G401 (cell line): ENCODE data around the gene FGD6. TPM values are rescaled to one million over a fixed set of nuclear protein-coding genes. Genes with fewer than 3 reads are reported as not detected.
"Not testable (repeated sequence)": the region's sequence is repeated elsewhere in the genome, so short reads cannot be mapped to it uniquely, and the experiment has no call there.

Source experiments
- DNase-seq: peaks from one replicate; pipeline ENCODE4 v3.0.0-alpha.2; 2015; ENCODE audit warnings: low spot score
- in situ Hi-C: cut with HindIII; loops from 2 replicates; pipeline ENCODE4 v1.10.0; 2016; ENCODE audit warnings: low sequenced_read_pairs, mixed read lengths
- total RNA-seq: library from RNA; depleted of rRNA; stranded (reverse); fragments of >200 nt; shearing (Covaris generic); gene quantifications from 2 replicates; pipeline ENCODE4 v1.2.3, GENCODE V29; 2014

Gene FGD6
- total RNA-seq, 1 experiment from 2014 or later = 3.9 TPM

DNA sequence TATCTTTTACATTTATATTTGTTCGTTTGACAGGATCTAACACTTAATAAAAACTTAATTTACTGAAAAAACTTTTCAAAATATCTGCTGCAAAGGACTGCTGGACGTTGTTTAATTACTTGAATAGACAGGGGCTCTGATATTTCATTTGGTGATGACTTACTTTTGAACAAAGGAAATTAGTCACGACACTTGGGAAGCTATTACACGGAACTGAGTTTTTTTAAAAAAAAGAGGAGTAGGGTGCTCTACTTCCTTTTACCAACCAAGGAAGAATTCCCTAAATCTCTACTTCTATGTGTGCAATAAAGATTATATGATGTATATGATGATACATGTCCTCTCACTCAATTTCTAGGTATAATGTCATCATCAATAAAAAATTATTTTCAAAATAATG, 4.7 kb downstream of the FGD6 start:
- no peak for DNase-seq
- in situ Hi-C loops = no loop called here

DNA sequence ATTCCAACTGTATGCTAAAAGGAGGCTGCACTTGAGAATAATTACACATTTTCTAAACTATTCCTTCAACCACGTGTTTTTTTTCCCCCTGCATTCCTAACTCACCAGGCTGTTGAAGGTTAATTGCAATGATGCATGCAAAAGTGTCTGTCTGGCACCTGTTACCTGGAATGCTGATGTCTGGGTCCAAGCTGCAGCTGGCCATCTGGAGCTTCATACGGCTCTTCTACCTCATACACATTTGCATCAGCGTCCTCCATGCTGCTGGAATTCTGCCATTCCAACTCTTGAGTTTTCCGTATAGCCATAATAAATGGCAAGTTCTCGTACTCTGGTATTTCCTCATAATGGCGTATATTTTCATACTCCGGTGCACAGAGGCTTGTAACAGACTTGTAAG, 8.6 kb downstream of the FGD6 start:
- in situ Hi-C loops = no loop called here
- DNase-seq = no peak

DNA sequence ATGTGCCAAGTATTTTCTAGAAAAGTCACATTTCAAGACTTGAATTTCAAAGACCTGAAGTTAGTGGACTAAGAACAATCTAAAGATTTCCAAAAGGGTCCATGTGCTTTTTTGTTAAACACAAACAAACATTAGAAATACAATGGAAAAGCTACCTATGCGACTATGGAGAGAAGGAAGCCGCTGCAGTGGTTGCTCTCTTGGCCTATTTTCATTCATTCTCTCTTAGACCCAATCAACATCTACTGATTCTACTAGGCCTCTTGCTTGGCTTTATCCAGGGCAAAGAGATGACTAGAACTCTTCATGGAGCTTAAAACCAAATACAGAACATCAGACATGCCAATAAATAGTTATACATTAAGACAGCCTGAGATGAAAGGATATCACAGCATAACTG, 9.9 kb downstream of the FGD6 start:
- in situ Hi-C loops = no loop called here
- no peak for DNase-seq

DNA sequence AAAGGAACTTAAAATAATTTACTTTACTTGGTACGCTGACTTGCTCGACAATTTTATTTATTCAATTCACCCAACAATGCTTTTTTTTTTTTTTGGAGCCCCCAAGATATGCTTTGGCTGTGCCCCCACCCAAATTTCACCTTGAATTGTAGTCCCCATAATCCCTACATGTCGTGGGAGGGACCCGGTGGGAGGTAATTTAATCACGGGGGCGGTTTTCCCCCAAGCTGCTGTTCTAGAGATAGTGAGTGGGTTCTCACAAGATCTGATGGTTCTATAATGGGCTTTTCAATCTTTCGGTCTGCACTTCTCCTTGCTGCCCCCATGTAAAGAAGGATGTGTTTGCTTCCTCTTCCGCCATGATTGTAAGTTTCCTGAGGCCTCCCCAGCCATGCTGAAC, 10.4 kb downstream of the FGD6 start:
- in situ Hi-C loops = no loop called here
- DNase-seq = no peak

GRCh38 chr12:95205685-95206084, 11.6 kb downstream of the FGD6 start:
- no peak for DNase-seq
- in situ Hi-C loops = no loop called here

GRCh38 chr12:95205016-95205624, 12.1 kb downstream of the FGD6 start:
- in situ Hi-C loops = no loop called here
- no peak for DNase-seq

- DNase-seq = no peak
- in situ Hi-C loops = no loop called here
Observed at GRCh38 chr12:95204141-95204866, 13.0 kb downstream of the FGD6 start.

- DNase-seq = no peak
- in situ Hi-C loops = no loop called here
Observed at GRCh38 chr12:95203487-95204030, 13.7 kb downstream of the FGD6 start.

DNA sequence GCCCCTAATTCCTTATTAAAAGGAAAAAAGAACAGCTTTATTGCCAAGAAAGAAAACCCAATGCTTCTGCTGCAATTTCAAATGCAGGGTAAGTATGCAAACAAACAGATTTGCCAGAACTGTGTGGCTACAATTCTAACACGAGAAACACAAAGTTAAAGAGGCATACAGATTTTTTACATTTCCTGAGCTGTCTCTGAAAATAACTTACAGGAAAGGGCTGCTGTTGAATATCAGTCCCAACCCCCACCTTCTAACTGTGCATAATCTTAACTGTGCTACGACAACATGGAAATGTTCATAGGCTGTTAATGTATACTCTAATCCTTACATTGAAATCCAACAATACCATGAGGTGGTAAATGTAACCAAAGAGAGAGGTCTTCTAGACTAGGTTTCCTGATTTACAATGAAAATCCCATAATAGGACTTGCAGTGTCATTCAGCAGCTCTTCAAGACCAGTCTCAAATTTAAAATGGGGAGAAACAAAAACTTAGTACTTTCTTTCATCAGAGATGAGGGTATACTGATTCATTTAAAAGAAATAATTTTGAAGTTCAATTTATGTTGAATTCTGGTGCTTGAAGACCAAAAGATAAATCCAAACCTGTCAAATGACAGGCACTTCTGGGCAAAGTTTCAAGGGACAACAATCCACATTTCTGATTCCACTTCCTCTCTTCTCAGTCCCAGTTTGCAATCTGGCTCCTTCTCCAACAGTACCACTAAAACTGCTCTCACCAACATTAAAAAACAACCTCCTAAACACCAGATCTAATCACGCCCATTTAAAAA, 14.4 kb downstream of the FGD6 start:
- in situ Hi-C loops = no loop called here
- no peak for DNase-seq

GRCh38 chr12:95201056-95201670, 16.1 kb downstream of the FGD6 start:
- in situ Hi-C loops = no loop called here

DNA sequence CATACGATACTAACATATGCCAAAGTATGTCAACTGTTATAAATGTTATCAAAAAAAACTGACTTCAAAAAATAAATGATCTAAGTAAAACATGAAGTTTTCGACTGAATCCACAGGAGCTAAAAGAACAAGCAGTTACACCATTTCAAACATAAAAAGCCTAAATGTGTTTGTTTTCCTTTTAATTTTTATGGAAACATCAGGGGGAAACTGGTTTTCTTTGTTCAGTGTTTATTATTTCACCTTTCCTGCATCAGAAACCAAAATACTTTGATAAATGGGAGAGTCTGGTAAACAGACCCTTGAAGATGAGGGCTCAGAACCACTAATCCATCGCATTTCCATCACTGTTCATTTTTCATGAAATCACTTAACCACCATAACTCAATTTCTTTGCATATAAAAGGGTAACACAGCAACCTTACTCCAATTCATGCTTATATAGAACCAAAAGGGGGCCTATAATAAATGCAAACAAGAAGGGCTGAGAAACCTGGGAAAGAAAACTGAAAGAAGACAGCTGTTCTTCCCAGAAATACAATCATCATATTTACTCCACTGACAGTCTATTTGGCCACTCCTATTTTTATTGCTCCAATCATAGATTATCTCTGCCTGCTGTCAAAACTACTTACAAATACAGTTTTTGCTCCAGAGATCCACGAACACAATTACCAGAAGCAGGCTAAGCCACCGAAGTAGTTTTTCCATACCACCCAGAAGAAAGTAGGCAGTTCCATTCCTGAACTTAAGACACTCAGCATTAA, 17.0 kb downstream of the FGD6 start:
- DNase-seq = no peak
- in situ Hi-C loops = no loop called here

More at GRCh38 chr12:95201056-95201670, 16.1 kb downstream of the FGD6 start:
- DNase-seq = no peak

- in situ Hi-C loops = no loop called here
- no peak for DNase-seq
Observed at GRCh38 chr12:95198914-95199313, 18.4 kb downstream of the FGD6 start.

DNA sequence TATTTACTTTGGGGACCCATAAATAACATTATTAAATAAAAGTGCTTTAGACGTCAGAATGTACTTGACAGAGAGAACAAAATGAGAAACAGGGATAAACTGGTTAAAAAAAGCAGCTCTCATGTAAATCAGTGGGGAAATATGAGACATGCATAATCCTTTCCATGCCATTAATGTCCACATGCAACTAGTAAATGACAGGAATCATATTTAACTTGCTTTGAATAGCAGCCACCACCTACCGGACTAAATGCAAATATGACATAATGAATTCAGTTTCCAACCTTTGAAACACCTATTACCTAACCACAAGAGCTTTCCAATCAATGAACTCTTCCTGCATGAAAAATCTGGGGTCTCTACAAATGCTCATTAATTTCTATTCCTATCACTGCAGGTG, 19.6 kb downstream of the FGD6 start:
- in situ Hi-C loops = no loop called here
- no peak for DNase-seq

- in situ Hi-C loops, DNase-seq: not testable (repeated sequence)
Observed at GRCh38 chr12:95196875-95197569, 20.2 kb downstream of the FGD6 start.

DNA sequence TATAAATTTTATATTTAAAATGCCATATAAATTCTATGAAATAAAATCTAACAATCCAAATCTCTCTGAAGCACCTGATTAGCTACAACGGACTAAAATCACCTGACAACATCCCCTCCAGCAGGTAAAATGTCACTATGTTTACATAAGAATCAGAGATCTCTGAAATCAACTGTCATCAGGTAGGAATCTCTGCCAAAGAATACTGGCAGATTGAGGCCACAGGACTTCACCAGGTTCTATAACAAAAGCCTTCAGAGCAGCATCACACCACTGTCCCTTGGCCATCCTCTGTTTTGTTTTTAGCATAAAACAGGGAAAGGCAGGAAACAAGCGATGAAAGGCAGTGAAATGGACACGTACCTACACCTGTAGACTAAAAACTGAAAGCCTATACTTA, 22.1 kb downstream of the FGD6 start:
- no peak for DNase-seq

DNA sequence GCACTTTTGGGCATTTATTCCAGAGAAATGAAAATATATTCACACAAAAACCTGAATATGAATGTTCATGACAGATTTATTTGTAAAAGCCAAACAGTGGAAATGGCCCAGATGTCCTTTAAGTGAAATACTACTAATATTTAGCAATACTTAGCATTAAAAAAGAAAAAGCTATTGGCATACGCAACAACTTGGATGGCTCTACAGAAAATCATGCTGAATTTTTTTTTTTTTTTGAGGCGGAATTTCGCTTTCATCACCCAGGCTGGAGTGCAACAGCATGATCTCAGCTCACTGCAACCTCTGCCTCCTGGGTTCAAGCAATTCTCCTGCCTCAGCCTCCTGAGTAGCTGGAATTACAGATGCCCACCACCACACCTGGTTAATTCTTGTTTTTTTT, 24.1 kb downstream of the FGD6 start:
- in situ Hi-C loops = no loop called here
- no peak for DNase-seq

More for the DNA sequence above, 22.1 kb downstream of the FGD6 start:
- in situ Hi-C loops = no loop called here

- in situ Hi-C loops = no loop called here
- DNase-seq = no peak
Observed at GRCh38 chr12:95192271-95192670, 25.0 kb downstream of the FGD6 start.

- in situ Hi-C loops = no loop called here
- no peak for DNase-seq
Observed at GRCh38 chr12:95191060-95191696, 26.1 kb downstream of the FGD6 start.
